ENCODE results near the gene PRDM16. TPM values are rescaled to one million over a fixed set of nuclear protein-coding genes. Genes with fewer than 3 reads are reported as not detected.

The PRDM16 gene
- total and polyA plus RNA-seq, 2 of the 4 experiments (the other 2 are of a cell fraction): 0.02 TPM; not detected in 1

- Histone ChIP-seq H4K8ac (ENCODE audit: low read depth in 2 of 2, low read length in 2 of 2) (no peak overlapping the region), H2AFZ (replicated peaks; ENCODE audit: low read length, poor library complexity) (no peak overlapping the region), H2BK120ac (ENCODE audit: low read depth, low read length) (no peak overlapping the region), H3K14ac (replicated peaks; ENCODE audit: low read depth, low read length) (no peak overlapping the region), H3K36me3 (ENCODE audit: control insufficient read depth, insufficient read depth, low read length) (no peaks in the 10 kb centered on the region), H3K27ac (ENCODE audit: insufficient read depth, low read length) (no peak overlapping the region), H3K23ac (ENCODE audit: low read depth, low read length) (no peak overlapping the region), H2AK5ac (ENCODE audit: low read depth, low read length) (no peak overlapping the region), H4K5ac (ENCODE audit: low read depth, low read length) (no peak overlapping the region), H2BK20ac (ENCODE audit: low read depth, low read length) (no peak overlapping the region), H4K20me1 (ENCODE audit: insufficient read depth, low read length) (no peaks in the 10 kb centered on the region), H3K79me1 (ENCODE audit: low read depth in 1 of 2, low read length in 2 of 2) (no peaks in the 10 kb centered on the region), H3K4me2 (ENCODE audit: low read depth, low read length) (no peak overlapping the region), H4K91ac (ENCODE audit: insufficient read depth, low read depth, low read length) (no peak overlapping the region), H3K9me1 (ENCODE audit: insufficient read depth, low read length) (no peaks in the 10 kb centered on the region), H3K9ac (ENCODE audit: low read depth, low read length) (no peak overlapping the region), H3K4me1 (ENCODE audit: control insufficient read depth, insufficient read depth, low read length) (no peaks in the 10 kb centered on the region), H3K56ac (ENCODE audit: extremely low read depth, insufficient read depth, low read length) (no peak overlapping the region), H3K4me3 (ENCODE audit: insufficient read depth, low read depth, low read length) (no peak overlapping the region), H2BK5ac (ENCODE audit: low read depth, low read length, poor library complexity, severe bottlenecking) (no peak overlapping the region), H2AK9ac (replicated peaks; ENCODE audit: low read depth, low read length, poor library complexity) (no peak overlapping the region), H2BK15ac (ENCODE audit: low read depth, low read length) (no peak overlapping the region), H3K27me3 (ENCODE audit: control insufficient read depth, insufficient read depth, low read length) (peaks cover 22% of the 10 kb centered on the region), H3K4ac (ENCODE audit: low read depth, low read length) (no peak overlapping the region), H3K18ac (ENCODE audit: low read depth, low read length) (no peak overlapping the region), H3K9me3 (ENCODE audit: control insufficient read depth, insufficient read depth, low read length) (no peaks in the 10 kb centered on the region)
- in situ Hi-C loops (cut with MboI; ENCODE audit: low sequenced_read_pairs) (no loop called here), dilution Hi-C loops (cut with HindIII; ENCODE audit: low sequenced_read_pairs, unreplicated experiment) (no loop called here), intact Hi-C loops (cut with micrococcal nuclease) (no loop called here)
- TF ChIP-seq SMC3 (IDR thresholded peaks at IDR 0.05; ENCODE audit: low read depth, low read length): no peak
- TF ChIP-seq RFX5 (IDR thresholded peaks at IDR 0.05; ENCODE audit: low read depth, low read length): no peak
- TF ChIP-seq ELK1 (IDR thresholded peaks at IDR 0.05; ENCODE audit: borderline replicate concordance, low read depth, low read length): no peak
- TF ChIP-seq MXI1 (IDR thresholded peaks at IDR 0.05; ENCODE audit: borderline replicate concordance, low read depth, low read length): no peak
- TF ChIP-seq BHLHE40 (IDR thresholded peaks at IDR 0.05; ENCODE audit: low read depth, low read length): no peak
- no peak for TF ChIP-seq CTCF (conservative IDR thresholded peaks at IDR 0.05; ENCODE audit: low read depth, low read length)
- TF ChIP-seq MAZ (IDR thresholded peaks at IDR 0.05; ENCODE audit: borderline replicate concordance, low read depth, low read length): no peak
- no peak for TF ChIP-seq CEBPB (IDR thresholded peaks at IDR 0.05; ENCODE audit: low read depth, low read length)
- no peak for TF ChIP-seq RCOR1 (IDR thresholded peaks at IDR 0.05; ENCODE audit: insufficient replicate concordance, low read length)
- no peak for TF ChIP-seq USF2 (IDR thresholded peaks at IDR 0.05; ENCODE audit: low read depth, low read length)
- no peak for TF ChIP-seq POLR2A (IDR thresholded peaks at IDR 0.05; ENCODE audit: low read depth, low read length)
- TF ChIP-seq CHD1 (IDR thresholded peaks at IDR 0.05; ENCODE audit: low read depth, low read length): no peak
- no peak for TF ChIP-seq FOS (IDR thresholded peaks at IDR 0.05; ENCODE audit: low read depth, low read length)
- no peak for TF ChIP-seq NFE2L2 (IDR thresholded peaks at IDR 0.05; ENCODE audit: low read depth, low read length)
- no peak for TF ChIP-seq RAD21 (IDR thresholded peaks at IDR 0.05; ENCODE audit: low read length)
- TF ChIP-seq MAFK (IDR thresholded peaks at IDR 0.05; ENCODE audit: low read depth, low read length): no peak
- DNase-seq: no peak
- ATAC-seq (ENCODE audit: low read depth): no peak
- ChIA-PET CTCF (no interaction called here), POLR2A (ENCODE audit: unreplicated experiment) (no interaction called here)
- BruUV-seq (replicated peaks): no TSS peak
- 78% methylated on average over 4 of the region's 23 CpGs; no CpG with 5 or more reads in 1 of the 2 experiments for WGBS, 2 experiments (ENCODE audit: extremely low coverage in 2 of 2, insufficient read length in 1 of 2)
Measured at GRCh38 chr1:3386205-3387002, 317.4 kb downstream of the PRDM16 start.
